ENCODE results near the gene GRAMD1A. TPM values are rescaled to one million over a fixed set of nuclear protein-coding genes. Genes with fewer than 3 reads are reported as not detected.

The GRAMD1A gene
- total RNA-seq, 1 donor from 2014 or later = 79.6 TPM

DNA sequence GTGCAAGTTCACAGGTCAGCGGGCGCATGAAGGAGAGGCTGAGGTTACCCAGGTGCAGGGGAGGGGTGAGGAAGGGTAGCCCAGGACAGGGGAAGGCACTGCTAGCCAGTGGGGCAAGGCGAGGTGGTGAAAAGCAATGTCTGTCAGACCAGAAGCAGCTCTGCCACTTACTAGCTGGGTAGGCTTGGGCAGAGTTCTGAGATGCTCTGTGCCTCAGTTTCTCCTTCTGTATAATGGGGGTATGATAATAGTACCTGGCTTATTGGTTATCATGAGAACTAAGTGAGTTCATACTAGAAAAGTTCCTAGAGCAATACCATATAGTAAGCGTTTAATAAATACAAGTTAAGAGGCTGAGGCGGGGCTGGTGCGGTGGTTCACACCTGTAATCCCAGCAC is 15.8 kb downstream of the GRAMD1A start:
- Mint-ChIP-seq H3K9me3 (no peaks in the 10 kb centered on the region), H3K27me3 (no peaks in the 10 kb centered on the region), H3K36me3 (peaks cover 19% of the 10 kb centered on the region), H3K4me3 (no peak overlapping the region), H3K27ac (no peak overlapping the region), H3K4me1 (ENCODE audit: unreplicated experiment) (peaks cover 5% of the 10 kb centered on the region)
- TF ChIP-seq, protein P1, sequence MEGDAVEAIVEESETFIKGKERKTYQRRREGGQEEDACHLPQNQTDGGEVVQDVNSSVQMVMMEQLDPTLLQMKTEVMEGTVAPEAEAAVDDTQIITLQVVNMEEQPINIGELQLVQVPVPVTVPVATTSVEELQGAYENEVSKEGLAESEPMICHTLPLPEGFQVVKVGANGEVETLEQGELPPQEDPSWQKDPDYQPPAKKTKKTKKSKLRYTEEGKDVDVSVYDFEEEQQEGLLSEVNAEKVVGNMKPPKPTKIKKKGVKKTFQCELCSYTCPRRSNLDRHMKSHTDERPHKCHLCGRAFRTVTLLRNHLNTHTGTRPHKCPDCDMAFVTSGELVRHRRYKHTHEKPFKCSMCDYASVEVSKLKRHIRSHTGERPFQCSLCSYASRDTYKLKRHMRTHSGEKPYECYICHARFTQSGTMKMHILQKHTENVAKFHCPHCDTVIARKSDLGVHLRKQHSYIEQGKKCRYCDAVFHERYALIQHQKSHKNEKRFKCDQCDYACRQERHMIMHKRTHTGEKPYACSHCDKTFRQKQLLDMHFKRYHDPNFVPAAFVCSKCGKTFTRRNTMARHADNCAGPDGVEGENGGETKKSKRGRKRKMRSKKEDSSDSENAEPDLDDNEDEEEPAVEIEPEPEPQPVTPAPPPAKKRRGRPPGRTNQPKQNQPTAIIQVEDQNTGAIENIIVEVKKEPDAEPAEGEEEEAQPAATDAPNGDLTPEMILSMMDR (conservative IDR thresholded peaks at IDR 0.05) = no peak
- DNase-seq (ENCODE audit: extremely low spot score, unreplicated experiment) = no peak

- no peaks in the 10 kb centered on the region for H3K9me3 Mint-ChIP-seq
- H3K27ac Mint-ChIP-seq = no peak overlapping the region
- no peaks in the 10 kb centered on the region for H3K27me3 Mint-ChIP-seq
- no peak for DNase-seq (ENCODE audit: extremely low spot score, unreplicated experiment)
- peaks cover 20% of the 10 kb centered on the region for H3K36me3 Mint-ChIP-seq
- TF ChIP-seq, protein P1 (conservative IDR thresholded peaks at IDR 0.05) = no peak
- H3K4me3 Mint-ChIP-seq = no peak overlapping the region
- H3K4me1 Mint-ChIP-seq (ENCODE audit: unreplicated experiment) = peaks cover 5% of the 10 kb centered on the region
Measured at GRCh38 chr19:35017507-35017906, 17.4 kb downstream of the GRAMD1A start.

- no peaks in the 10 kb centered on the region for H3K27me3 Mint-ChIP-seq
- H3K4me1 Mint-ChIP-seq (ENCODE audit: unreplicated experiment) = no peaks in the 10 kb centered on the region
- DNase-seq (ENCODE audit: extremely low spot score, unreplicated experiment) = no peak
- TF ChIP-seq, protein P1 (conservative IDR thresholded peaks at IDR 0.05) = no peak
- H3K9me3 Mint-ChIP-seq = no peaks in the 10 kb centered on the region
- no peak overlapping the region for H3K4me3 Mint-ChIP-seq
- peaks cover 17% of the 10 kb centered on the region for H3K36me3 Mint-ChIP-seq
- H3K27ac Mint-ChIP-seq = no peak overlapping the region
Measured at GRCh38 chr19:35018379-35018778, 18.3 kb downstream of the GRAMD1A start.

GRCh38 chr19:35019144-35019543 is 19.0 kb downstream of the GRAMD1A start:
- H3K27me3 Mint-ChIP-seq = no peaks in the 10 kb centered on the region
- peaks cover 18% of the 10 kb centered on the region for H3K36me3 Mint-ChIP-seq
- H3K4me3 Mint-ChIP-seq = no peak overlapping the region
- no peak overlapping the region for H3K27ac Mint-ChIP-seq
- H3K4me1 Mint-ChIP-seq (ENCODE audit: unreplicated experiment) = no peaks in the 10 kb centered on the region
- H3K9me3 Mint-ChIP-seq = no peaks in the 10 kb centered on the region
- TF ChIP-seq, protein P1 (conservative IDR thresholded peaks at IDR 0.05) = no peak
- DNase-seq (ENCODE audit: extremely low spot score, unreplicated experiment) = no peak

DNA sequence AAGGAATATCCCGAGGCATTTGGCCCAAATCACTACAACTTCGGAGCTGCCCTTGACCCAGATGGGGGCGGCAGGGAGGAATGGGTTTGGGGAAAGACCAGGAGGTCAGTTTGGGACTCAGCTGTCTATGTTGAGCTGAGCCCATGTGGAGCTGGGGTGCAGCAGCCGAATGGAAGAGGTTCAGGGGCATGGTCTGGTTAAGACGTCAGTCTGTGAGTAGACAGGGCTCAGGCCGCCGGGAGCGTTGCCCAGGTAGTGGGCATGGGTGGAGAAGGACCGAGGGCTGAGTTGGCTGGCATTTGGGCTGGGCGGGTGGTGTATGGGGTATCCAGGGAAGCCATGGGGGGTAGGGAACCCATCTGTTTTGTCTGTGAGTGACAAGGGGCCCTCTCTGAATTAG is 20.9 kb downstream of the GRAMD1A start:
- TF ChIP-seq, protein P1 (conservative IDR thresholded peaks at IDR 0.05) = no peak

DNA sequence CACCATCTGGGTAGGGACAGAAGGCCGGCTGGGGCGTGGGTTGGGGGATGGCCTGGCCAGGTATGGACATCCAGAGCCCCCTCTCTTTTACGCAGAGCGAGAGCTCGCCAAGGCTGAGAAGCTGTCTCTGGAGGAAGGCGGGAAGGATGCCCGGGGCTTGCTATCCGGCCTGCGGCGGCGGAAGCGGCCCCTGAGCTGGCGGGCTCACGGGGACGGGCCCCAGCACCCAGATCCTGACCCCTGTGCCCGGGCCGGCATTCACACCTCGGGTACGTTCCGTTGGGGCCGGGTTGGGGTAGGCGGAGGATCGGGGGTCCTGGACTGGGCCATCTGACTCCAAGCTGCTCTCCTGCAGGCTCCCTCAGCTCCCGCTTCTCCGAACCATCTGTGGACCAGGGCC is 21.5 kb downstream of the GRAMD1A start:
- DNase-seq (ENCODE audit: extremely low spot score, unreplicated experiment) = no peak
- no peak overlapping the region for H3K27ac Mint-ChIP-seq
- H3K27me3 Mint-ChIP-seq = no peaks in the 10 kb centered on the region
- peaks cover 17% of the 10 kb centered on the region for H3K36me3 Mint-ChIP-seq
- TF ChIP-seq, protein P1 (conservative IDR thresholded peaks at IDR 0.05) = no peak
- H3K4me3 Mint-ChIP-seq = no peak overlapping the region
- no peaks in the 10 kb centered on the region for H3K9me3 Mint-ChIP-seq
- H3K4me1 Mint-ChIP-seq (ENCODE audit: unreplicated experiment) = no peaks in the 10 kb centered on the region

More for the DNA sequence above, 20.9 kb downstream of the GRAMD1A start:
- peaks cover 17% of the 10 kb centered on the region for H3K36me3 Mint-ChIP-seq
- DNase-seq (ENCODE audit: extremely low spot score, unreplicated experiment) = no peak
- no peaks in the 10 kb centered on the region for H3K27me3 Mint-ChIP-seq
- H3K9me3 Mint-ChIP-seq = no peaks in the 10 kb centered on the region
- no peaks in the 10 kb centered on the region for H3K4me1 Mint-ChIP-seq (ENCODE audit: unreplicated experiment)
- no peak overlapping the region for H3K27ac Mint-ChIP-seq
- H3K4me3 Mint-ChIP-seq = no peak overlapping the region

All from type B pancreatic cell (in vitro differentiated cells).